Stomach (tissue), 9 donors: ENCODE data around the gene ZNF438. TPM values are rescaled to one million over a fixed set of nuclear protein-coding genes. Genes with fewer than 3 reads are reported as not detected.
A peak's percentile ranks its signal among the peaks of the same experiment; 100 is the strongest.

Experiments
- DNase-seq, 2 donors: peaks; one replicate each; pipeline versions ENCODE4 v3.0.0 to v3.0.0-alpha.2; 2013 to 2019
- H3K27ac ChIP-seq, 5 donors: fragments of 200-600 bp in 4 of 5; sonication (generic) in 4 of 5; one replicate each; pipeline ENCODE4 v1.5.1; 2013 to 2019; ENCODE audit warnings: mild to moderate bottlenecking in 1 of 5, moderate library complexity in 1 of 5
- H3K27me3 ChIP-seq, 3 donors: fragments of 200-600 bp; sonication (generic); one replicate each; pipeline ENCODE4 v1.5.1; 2017 to 2019; ENCODE audit warnings: mixed run types in 1 of 3
- H3K36me3 ChIP-seq, 4 donors: fragments of 200-600 bp; sonication (generic); 1 replicate in 3 of 4; 2 replicates in 1 of 4; pipeline ENCODE4 v1.5.1; 2016 to 2019
- H3K4me1 ChIP-seq, 4 donors: fragments of 200-600 bp; sonication (generic); one replicate each; pipeline ENCODE4 v1.5.1; 2016 to 2019
- H3K4me3 ChIP-seq, 4 donors: fragments of 200-600 bp; sonication (generic) in 3 of 4; one replicate each; pipeline ENCODE4 v1.5.1; 2016 to 2019; ENCODE audit warnings: mild to moderate bottlenecking in 1 of 4
- H3K9me3 ChIP-seq, 4 donors: fragments of 200-600 bp; sonication (generic); one replicate each; pipeline ENCODE4 v1.5.1; 2016 to 2019
- EP300 ChIP-seq: sonication (generic); formaldehyde crosslinking; IDR thresholded peaks from one replicate; pipeline ENCODE4 v1.6.1; 2017; ENCODE audit warnings: antibody characterized with exemption
- POLR2A ChIP-seq, 4 donors: fragments of 450-650 bp; IDR thresholded peaks; one replicate each; pipeline ENCODE4 v1.6.1; 2016; ENCODE audit warnings: antibody characterized with exemption in 4 of 4, control low read depth in 2 of 4, mild to moderate bottlenecking in 1 of 4, moderate library complexity in 1 of 4
- POLR2AphosphoS5 ChIP-seq, 3 donors: sonication (generic); formaldehyde crosslinking; IDR thresholded peaks; one replicate each; pipeline ENCODE4 v1.6.1; 2016; ENCODE audit warnings: antibody characterized with exemption in 3 of 3
- WGBS, 5 donors: extraction: QIAGEN DNeasy Blood & Tissue Kit in 3 of 5; methylation state at CpG; one replicate each; pipeline versions ENCODE4 v1.1.5 to v1.1.7; 2013 to 2018; 5-methylcytosine and 5-hydroxymethylcytosine counted together
- intact Hi-C: fragments of 100-400 bp; cut with DNase I; formaldehyde crosslinking; loops from one replicate; pipeline ENCODE4 v1.15.1; 2023; ENCODE audit warnings: low total_unique reads
- polyA plus RNA-seq, 3 donors: library from polyadenylated mRNA; stranded (reverse); fragments of 200-250 nt; gene quantifications; one replicate each; pipeline ENCODE4 v1.2.3, GENCODE V29; 2013
- total RNA-seq, 5 donors: library from RNA; depleted of rRNA; stranded (reverse); fragments of >200 nt; gene quantifications; one replicate each; pipeline versions ENCODE4 v1.1.0 to v1.2.3, GENCODE V29; 2014 to 2016
- TF ChIP-seq, protein P1 (sequence below), 7 experiments: fragments of 450-650 bp in 4 of 7; fragments of 200-600 bp in 3 of 7; sonication (generic) in 3 of 7; IDR thresholded peaks; one replicate each; pipeline ENCODE4 v1.5.1; 2016 to 2019; ENCODE audit warnings: antibody characterized with exemption in 7 of 7, control low read depth in 2 of 7, mild to moderate bottlenecking in 1 of 7
- donor health status: healthy with polysubstance abuse.
- donor health status: Bipolar disorder and iron deficiency.
- donor health status: healthy.

ZNF438 gene
- total and polyA plus RNA-seq, 8 donors, result 3.5 to 37.9 (median 5.4) TPM; not detected in 1

DNA sequence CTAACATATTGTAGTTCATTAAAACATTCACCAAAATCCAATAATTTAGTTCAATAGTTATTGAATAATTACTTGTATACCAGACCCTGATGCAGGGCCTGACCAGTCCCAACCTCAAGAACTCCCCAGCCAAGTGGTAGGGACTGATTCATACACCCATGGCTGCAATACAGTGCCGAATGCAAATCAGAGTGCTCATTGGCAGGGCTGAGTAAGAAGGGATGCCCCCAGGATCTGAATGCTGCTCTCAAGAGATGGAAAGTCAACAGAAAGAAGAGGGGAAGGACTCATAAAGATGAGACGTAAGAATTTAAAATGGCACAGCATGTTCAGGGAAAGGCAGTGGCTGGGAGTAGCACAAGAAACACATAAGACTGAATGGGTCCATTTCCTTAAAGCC lies 29.9 kb downstream of the ZNF438 start:
- H3K27me3 ChIP-seq, result no peaks in the 10 kb centered on the region
- no peak for TF ChIP-seq POLR2A (IDR thresholded peaks at IDR 0.05)
- TF ChIP-seq, protein P1, sequence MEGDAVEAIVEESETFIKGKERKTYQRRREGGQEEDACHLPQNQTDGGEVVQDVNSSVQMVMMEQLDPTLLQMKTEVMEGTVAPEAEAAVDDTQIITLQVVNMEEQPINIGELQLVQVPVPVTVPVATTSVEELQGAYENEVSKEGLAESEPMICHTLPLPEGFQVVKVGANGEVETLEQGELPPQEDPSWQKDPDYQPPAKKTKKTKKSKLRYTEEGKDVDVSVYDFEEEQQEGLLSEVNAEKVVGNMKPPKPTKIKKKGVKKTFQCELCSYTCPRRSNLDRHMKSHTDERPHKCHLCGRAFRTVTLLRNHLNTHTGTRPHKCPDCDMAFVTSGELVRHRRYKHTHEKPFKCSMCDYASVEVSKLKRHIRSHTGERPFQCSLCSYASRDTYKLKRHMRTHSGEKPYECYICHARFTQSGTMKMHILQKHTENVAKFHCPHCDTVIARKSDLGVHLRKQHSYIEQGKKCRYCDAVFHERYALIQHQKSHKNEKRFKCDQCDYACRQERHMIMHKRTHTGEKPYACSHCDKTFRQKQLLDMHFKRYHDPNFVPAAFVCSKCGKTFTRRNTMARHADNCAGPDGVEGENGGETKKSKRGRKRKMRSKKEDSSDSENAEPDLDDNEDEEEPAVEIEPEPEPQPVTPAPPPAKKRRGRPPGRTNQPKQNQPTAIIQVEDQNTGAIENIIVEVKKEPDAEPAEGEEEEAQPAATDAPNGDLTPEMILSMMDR (IDR thresholded peaks at IDR 0.05), result no peak
- TF ChIP-seq EP300, result no peak
- no peak for TF ChIP-seq POLR2AphosphoS5 (IDR thresholded peaks at IDR 0.05)
- no peaks in the 10 kb centered on the region for H3K36me3 ChIP-seq
- WGBS, 5 donors, result 70 to 88% (median 78%) methylated on average over 2 of the region's 2 CpGs
- H3K4me3 ChIP-seq, result no peak overlapping the region
- H3K9me3 ChIP-seq, result no peaks in the 10 kb centered on the region
- no peak for DNase-seq
- H3K27ac ChIP-seq, result peak overlapping the region in 2 of 5 donors; percentile 58 to 59
- peaks cover 7 to 79% (median 25%) of the 10 kb centered on the region in 4 donors for H3K4me1 ChIP-seq
- intact Hi-C loops, result no loop called here

DNA sequence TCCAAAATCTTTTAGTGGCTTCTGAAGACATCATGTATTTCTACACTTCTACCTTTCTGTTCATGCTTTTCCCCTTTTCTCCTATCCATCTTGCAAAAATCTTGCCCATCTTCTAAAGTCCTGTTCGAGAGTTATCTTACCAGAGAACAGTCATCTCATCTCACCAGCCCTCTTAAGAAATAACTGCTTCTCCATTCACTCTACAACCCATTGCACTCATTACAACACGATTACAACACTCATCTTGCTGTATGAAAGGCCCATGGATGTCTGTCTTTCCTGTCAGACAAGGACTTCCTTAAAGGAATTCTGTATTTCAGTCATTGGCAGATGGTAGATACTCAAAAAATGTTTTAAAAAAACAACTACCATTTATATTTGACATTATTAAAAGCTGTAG lies 30.8 kb downstream of the ZNF438 start:
- Histone ChIP-seq H3K4me3 (no peak overlapping the region), H3K27ac (peak overlapping the region in 2 of 5 donors; percentile 72 to 76), H3K27me3 (no peaks in the 10 kb centered on the region), H3K36me3 (no peaks in the 10 kb centered on the region), H3K9me3 (no peaks in the 10 kb centered on the region), H3K4me1 (peaks cover 7 to 74% (median 27%) of the 10 kb centered on the region in 4 donors)
- intact Hi-C loops, result no loop called here
- no peak for TF ChIP-seq POLR2A (IDR thresholded peaks at IDR 0.05)
- TF ChIP-seq, protein P1 (IDR thresholded peaks at IDR 0.05), result no peak
- no peak for TF ChIP-seq POLR2AphosphoS5 (IDR thresholded peaks at IDR 0.05)
- TF ChIP-seq EP300, result no peak
- WGBS, 5 donors, result 84 to 91% (median 89%) methylated on average over 2 of the region's 2 CpGs
- no peak for DNase-seq

- H3K36me3 ChIP-seq, result no peaks in the 10 kb centered on the region
- H3K27ac ChIP-seq, result peak overlapping the region in 3 of 5 donors; percentile 11 to 76 (median 72)
- DNase-seq, result peak in 1 of 2 donors; percentile 37
- no peak overlapping the region for H3K4me3 ChIP-seq
- intact Hi-C loops, result no loop called here
- TF ChIP-seq POLR2A (IDR thresholded peaks at IDR 0.05), result no peak
- TF ChIP-seq EP300, result no peak
- no peak for TF ChIP-seq POLR2AphosphoS5 (IDR thresholded peaks at IDR 0.05)
- TF ChIP-seq, protein P1 (IDR thresholded peaks at IDR 0.05), result no peak
- WGBS, 5 donors, result 37 to 70% (median 49%) methylated on average over 3 of the region's 3 CpGs
- H3K4me1 ChIP-seq, result peaks cover 7 to 70% (median 27%) of the 10 kb centered on the region in 4 donors
- H3K27me3 ChIP-seq, result no peaks in the 10 kb centered on the region
- H3K9me3 ChIP-seq, result peaks cover 0 to 5% (median 2%) of the 10 kb centered on the region in 4 donors
These were observed 31.4 kb downstream of the ZNF438 start for GRCh38 chr10:31000071-31000782.

DNA sequence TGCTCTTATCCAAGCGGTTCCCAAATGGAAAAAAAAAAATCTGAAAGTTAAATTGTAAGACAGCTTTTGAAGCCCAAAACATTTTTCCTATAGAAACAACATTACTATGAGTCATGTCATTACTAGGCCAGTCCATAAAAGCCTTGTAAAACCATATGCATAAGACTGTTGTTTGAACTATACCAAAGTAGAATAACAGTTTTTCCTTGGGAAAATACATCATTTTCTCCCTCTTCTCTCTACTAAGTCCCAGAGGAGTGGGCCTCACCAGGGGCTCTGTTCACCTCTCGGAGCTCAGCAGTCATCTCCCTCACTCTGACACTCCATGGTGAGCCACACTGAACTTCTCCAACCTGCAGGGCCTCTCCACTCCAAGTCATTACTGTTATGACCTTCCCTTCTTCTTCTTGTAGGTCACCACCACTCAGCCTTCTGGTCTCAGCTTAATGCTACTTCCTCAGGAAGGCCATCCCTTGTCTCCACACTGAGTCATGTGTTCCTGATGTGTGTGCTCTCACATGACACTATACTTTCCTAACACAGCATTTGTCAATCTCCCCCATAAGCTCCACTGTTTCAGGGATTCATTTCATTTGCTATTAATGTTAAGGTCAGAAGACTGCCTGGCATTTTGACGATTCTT lies 32.5 kb downstream of the ZNF438 start:
- WGBS, 5 donors, result 67 to 83% (median 80%) methylated on average over 3 of the region's 3 CpGs
- H3K4me1 ChIP-seq, result peaks cover 7 to 60% (median 27%) of the 10 kb centered on the region in 4 donors
- peak; percentile 30 to 36 for DNase-seq
- intact Hi-C loops, result no loop called here
- TF ChIP-seq POLR2AphosphoS5 (IDR thresholded peaks at IDR 0.05) (peak in 2 of 3 donors; percentile 63 to 70), EP300 (no peak)
- peak overlapping the region in 2 of 4 donors; percentile 7 to 16 for H3K4me3 ChIP-seq
- H3K9me3 ChIP-seq, result peaks cover 0 to 15% (median 5%) of the 10 kb centered on the region in 4 donors
- no peaks in the 10 kb centered on the region for H3K27me3 ChIP-seq
- no peaks in the 10 kb centered on the region for H3K36me3 ChIP-seq
- H3K27ac ChIP-seq, result peak overlapping the region in 4 of 5 donors; percentile 50 to 76 (median 62)
